SK-N-MC (cell line): Measurements from ENCODE around the gene ZCCHC17.

ENCODE experiments used
- EZH2 ChIP-seq: fragments of 200-600 bp; sonication (generic); IDR thresholded peaks from one replicate; pipeline ENCODE4 v1.6.1; 2017; ENCODE audit warnings: antibody characterized with exemption
- FOXP2 ChIP-seq: optimal IDR thresholded peaks from 2 replicates; pipeline ENCODE3; 2011; ENCODE audit warnings: mild to moderate bottlenecking, moderate library complexity; ENCODE audit not compliant: insufficient read depth; ENCODE audit errors: extremely low read length, control extremely low read depth
- POLR2AphosphoS5 ChIP-seq: IDR thresholded peaks from 2 replicates; pipeline ENCODE4 v1.6.1; 2012; ENCODE audit warnings: mild to moderate bottlenecking, low read depth, low read length, borderline replicate concordance

- TF ChIP-seq EZH2 (no peak), POLR2AphosphoS5 (no peak), FOXP2 (no peak)
These were observed 730 bp downstream of the ZCCHC17 start for GRCh38 chr1:31297277-31298247.
